Gastroesophageal sphincter (tissue), 3 donors: ENCODE data around the gene ARHGAP8.

ENCODE experiments used
- CTCF ChIP-seq, 4 experiments: fragments of 200-600 bp in 2 of 4; fragments of 450-650 bp in 2 of 4; sonication (generic) in 1 of 4; IDR thresholded peaks; one replicate each; pipeline ENCODE4 v1.5.1; 2017 to 2019; ENCODE audit warnings: antibody characterized with exemption in 4 of 4, mild to moderate bottlenecking in 2 of 4, moderate library complexity in 2 of 4
- EP300 ChIP-seq: sonication (generic); formaldehyde crosslinking; IDR thresholded peaks from one replicate; pipeline ENCODE4 v1.6.1; 2017; ENCODE audit warnings: antibody characterized with exemption, mild to moderate bottlenecking
- POLR2A ChIP-seq, 2 donors: fragments of 450-650 bp; IDR thresholded peaks; one replicate each; pipeline ENCODE4 v1.6.1; 2017; ENCODE audit warnings: antibody characterized with exemption in 2 of 2, mild to moderate bottlenecking in 2 of 2, moderate library complexity in 1 of 2
- POLR2AphosphoS5 ChIP-seq: sonication (generic); formaldehyde crosslinking; IDR thresholded peaks from one replicate; pipeline ENCODE4 v1.6.1; 2017; ENCODE audit warnings: antibody characterized with exemption

DNA sequence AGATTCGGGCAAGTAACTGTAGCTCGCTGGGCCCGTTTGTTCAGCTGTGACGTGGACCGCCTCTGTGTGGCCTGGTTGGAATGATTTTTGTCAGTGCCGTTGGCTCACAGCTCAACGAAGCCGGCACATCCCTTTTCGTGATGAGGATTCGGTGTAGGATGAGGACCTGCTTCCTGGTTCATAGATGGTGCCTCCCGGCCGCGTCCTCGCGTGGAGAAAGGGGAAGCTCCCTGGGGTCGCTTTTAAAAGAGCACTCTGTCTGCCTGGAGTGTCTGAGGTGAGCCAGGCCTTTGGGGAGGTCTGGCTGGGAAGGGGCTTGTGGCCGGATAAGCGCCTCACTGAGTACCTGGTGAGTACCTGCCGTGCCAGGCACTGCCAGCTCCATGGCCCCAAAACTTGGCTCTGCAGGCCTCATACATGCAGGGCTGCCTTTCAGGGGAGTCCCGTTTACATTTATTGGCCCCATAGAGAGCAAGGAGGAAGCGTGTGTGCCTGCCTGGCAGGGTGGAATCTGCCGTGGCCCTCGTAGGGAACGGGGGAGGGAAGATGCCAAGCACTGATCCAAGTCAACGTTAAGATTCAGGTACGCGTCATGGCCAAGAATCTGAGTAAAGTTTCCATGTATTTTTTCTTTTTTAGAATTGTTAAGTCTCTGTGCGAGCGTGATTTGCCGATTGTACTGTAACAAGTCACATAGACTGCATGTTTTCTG, 88.4 kb downstream of the ARHGAP8 start:
- TF ChIP-seq EP300 (no peak), CTCF (IDR thresholded peaks at IDR 0.05) (no peak), POLR2A (IDR thresholded peaks at IDR 0.05) (no peak), POLR2AphosphoS5 (no peak)
